HG03175 (cell line): ENCODE data around the gene INO80B.
"Not testable (repeated sequence)": the region's sequence is repeated elsewhere in the genome, so short reads cannot be mapped to it uniquely, and the experiment has no call there.

Experiments used
- ATAC-seq: cut with Tn5 transposase; IDR thresholded peaks from one replicate; pipeline ENCODE4 v1.9.1; 2021; ENCODE audit warnings: mild to moderate bottlenecking, moderate library complexity; ENCODE audit not compliant: unreplicated experiment

INO80B gene

DNA sequence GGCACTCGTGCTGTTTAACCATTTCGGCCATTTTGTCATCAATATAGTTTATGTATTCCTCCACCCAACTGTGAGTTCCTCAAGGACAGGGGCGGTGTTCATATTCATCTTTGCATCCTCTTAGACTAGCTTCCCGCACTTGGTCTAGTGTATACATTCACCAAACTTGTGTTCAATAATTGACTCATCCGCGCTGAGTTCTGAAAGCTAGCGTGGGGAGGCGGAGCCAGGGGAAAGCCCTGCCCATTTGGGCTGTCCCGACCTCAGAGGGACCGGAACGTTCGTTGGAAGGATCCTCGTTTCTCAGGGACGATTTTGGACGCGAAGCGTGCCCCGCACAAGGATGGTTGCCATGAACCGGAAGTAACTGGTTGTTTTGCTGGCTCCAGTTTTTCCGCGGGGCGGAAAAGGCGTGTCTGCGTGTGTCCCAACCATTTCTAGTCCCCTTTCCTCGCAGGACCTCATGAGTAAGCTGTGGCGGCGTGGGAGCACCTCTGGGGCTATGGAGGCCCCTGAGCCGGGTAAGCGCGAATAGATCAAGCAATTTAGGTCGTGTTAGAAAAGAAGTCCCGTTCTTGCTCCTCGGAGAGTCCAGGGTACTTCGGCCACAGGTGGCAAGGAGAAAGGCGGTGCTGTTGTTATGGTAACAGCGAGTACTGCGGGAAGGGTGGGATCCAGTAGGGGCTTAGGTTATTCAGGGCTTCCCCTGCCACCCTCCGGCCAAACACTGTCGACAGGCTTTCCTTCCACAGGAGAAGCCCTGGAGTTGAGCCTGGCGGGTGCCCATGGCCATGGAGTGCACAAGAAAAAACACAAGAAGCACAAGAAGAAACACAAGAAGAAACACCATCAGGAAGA lies at the start of gene INO80B:
Gene INO80B (plus strand): TSS at position 434 of the 858 bp plus-strand sequence. CDS start 30 bp downstream, at position 464.
- peak; percentile 34 for ATAC-seq

GRCh38 chr2:74406035-74406434 lies 48.9 kb upstream of the INO80B start:
- peak; percentile 86 for ATAC-seq

DNA sequence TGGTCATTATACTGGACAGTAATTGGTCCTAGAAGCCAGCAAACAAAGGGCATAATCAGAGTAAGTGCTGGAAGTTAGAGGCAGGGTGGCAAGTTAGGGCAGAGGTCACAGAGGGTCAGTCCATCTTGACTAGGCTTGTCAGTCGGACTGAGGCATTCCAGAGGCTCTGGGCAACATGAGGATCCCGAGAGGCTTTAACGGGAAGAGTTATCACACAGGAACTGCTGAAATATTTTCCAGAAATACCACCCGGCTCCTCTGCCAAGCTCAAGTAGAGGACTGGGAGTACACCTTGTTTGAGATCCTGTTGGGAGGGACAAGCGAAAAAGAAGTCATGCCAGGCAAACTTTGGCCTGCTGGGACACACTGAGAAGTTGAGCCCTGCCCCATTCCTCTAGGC lies 47.2 kb upstream of the INO80B start:
- ATAC-seq: no peak

- no peak for ATAC-seq
Observed at GRCh38 chr2:74413001-74413698, 41.7 kb upstream of the INO80B start.

- no peak for ATAC-seq
Observed at GRCh38 chr2:74414441-74414840, 40.4 kb upstream of the INO80B start.

GRCh38 chr2:74414881-74415761 lies 39.8 kb upstream of the INO80B start:
- peak; percentile 35 for ATAC-seq

GRCh38 chr2:74415762-74416395 lies 39.0 kb upstream of the INO80B start:
- no peak for ATAC-seq

DNA sequence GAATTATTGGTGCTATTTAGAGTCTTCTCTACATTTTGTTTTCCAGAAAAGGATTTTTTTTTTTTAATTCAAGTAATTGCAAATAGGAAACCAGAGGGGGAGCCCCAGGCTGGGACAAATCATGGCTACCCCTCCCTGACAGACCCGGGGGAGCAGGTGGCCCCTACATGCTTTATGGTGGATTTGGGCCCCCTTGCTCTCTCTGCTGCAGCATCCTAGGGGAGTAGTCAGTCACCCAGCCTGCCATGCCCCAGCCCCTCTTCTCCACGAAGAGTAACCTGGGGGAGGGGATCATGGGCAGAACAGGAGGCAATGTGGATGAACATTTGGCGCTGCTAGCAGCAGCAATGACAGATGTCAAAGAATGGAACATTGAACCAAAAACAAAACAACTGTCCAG lies 38.1 kb upstream of the INO80B start:
- ATAC-seq: no peak

DNA sequence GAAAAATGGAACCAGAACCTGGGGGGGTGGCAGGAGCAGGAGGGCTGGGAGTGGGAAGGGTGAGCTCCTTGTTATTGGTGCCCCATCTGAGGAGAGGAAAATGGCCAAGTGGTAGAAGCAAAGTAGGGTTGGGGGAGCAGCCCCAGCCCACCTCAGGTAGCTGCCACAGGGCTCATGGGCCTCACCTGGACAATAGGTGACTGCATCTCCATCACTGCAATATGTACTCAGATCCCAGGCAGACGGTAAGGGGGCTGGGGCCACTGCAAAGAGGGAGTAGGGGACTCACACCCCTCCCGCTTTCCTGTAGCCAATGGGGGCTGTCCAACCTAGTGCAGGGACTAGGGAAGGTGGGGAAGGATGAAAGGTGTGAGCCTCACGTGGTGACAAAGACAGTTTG lies 37.7 kb upstream of the INO80B start:
- ATAC-seq: no peak

- no peak for ATAC-seq
Observed at GRCh38 chr2:74417763-74418162, 37.1 kb upstream of the INO80B start.

DNA sequence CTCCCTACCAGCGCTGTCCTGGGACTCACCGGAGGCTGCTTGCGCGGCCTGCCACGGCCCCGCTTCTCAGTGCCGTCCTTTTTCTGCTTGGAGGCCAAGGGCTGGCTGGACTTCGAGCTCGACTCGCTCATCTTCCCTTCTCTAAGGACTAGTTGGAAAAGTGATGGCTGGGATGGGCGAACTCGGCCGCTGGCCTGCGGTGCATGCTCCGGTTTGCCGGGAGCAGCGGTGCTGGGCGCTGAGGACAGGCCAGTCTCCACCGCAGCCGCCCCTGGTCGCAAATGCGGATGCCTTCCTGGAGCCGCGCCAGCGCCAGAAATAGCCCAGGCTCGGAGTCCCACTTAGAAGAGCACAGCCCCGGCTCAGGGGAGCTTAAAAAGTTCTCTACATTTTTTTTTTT lies 36.6 kb upstream of the INO80B start:
- no peak for ATAC-seq

DNA sequence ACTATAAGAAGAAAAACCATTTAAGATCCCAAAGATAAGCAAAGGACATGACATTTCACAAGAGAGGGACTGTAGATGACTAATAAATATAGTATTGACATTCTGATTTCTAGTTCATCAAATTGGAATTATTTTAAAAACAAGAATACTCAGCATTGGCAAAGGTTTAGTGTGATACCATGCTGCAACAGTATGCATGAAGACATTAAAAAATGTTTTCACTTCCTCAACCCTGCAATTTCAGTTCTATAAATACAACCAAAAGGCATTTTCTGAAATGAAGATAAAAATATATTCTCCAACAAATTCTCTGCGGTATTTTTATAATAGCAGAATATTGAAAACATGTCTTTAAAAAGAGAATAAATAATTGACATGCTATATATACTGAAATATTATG lies 35.5 kb upstream of the INO80B start:
- no peak for ATAC-seq

GRCh38 chr2:74420006-74420405 lies 34.9 kb upstream of the INO80B start:
- ATAC-seq: no peak

DNA sequence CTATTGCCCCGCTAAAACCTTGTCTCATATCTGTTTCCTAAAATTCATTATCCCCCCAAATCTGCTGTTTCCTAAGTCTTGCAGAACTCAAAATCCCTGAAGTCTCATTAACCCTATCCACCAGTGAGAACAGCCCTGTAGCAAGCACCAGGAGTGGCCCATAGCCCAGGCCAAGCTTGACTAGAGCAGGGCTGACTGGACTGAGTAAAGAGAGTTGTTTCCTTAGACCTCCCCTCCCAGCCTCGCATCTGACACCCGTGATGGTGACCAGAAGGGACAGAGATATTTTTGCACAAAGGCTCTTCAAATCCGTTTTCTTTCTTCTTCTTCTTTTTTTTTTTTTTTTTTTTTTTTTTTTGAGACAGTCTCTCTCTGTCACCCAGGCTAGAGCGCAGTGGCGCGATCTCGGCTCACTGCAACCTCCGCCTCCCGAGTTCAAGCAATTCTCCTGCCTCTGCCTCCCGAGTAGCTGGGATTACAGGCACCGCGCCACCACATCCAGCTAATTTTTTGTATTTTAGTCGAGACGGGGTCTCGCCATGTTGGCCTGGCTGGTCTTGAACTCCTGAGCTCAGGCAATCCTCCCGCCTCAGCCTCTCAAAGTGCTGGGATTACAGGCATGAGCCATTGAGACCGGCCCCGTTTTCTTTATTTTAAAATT lies 34.3 kb upstream of the INO80B start:
- ATAC-seq: not testable (repeated sequence)

- ATAC-seq: peak; percentile 95
Observed at GRCh38 chr2:74421221-74421870, 33.5 kb upstream of the INO80B start, which contains the start of the genes C2orf81 and WDR54. Gene C2orf81 (minus strand): TSS chr2:74421619. CDS start chr2:74421560, 59 bp downstream. Gene WDR54 (plus strand): TSS chr2:74421730. CDS start chr2:74422154, 424 bp downstream.

GRCh38 chr2:74423231-74424095 lies 31.4 kb upstream of the INO80B start:
- no peak for ATAC-seq

- ATAC-seq: no peak
Observed at GRCh38 chr2:74424139-74424992, 30.5 kb upstream of the INO80B start.

GRCh38 chr2:74424995-74425406 lies 29.9 kb upstream of the INO80B start:
- no peak for ATAC-seq
